SJSA1 (cell line): Measurements from ENCODE around the gene VWF. TPM values are rescaled to one million over a fixed set of nuclear protein-coding genes. Genes with fewer than 3 reads are reported as not detected.

Source experiments
- DNase-seq, 2 experiments: peaks; one replicate each; pipeline ENCODE4 v3.0.0-alpha.2; 2015 to 2020; ENCODE audit warnings: low spot score in 2 of 2, low read depth in 1 of 2
- H3K27ac ChIP-seq: fragments of 250-450 bp; sonication (Bioruptor Pico); 2 replicates; pipeline ENCODE4 v1.5.1; 2020; ENCODE audit warnings: mild to moderate bottlenecking, moderate library complexity
- H3K27me3 ChIP-seq: fragments of 250-450 bp; sonication (Bioruptor Pico); replicated peaks from 2 replicates; pipeline ENCODE4 v1.5.1; 2020; ENCODE audit warnings: mild to moderate bottlenecking, moderate library complexity
- H3K36me3 ChIP-seq: fragments of 250-450 bp; sonication (Bioruptor Pico); 2 replicates; pipeline ENCODE4 v1.5.1; 2020; ENCODE audit warnings: mild to moderate bottlenecking
- H3K4me1 ChIP-seq: fragments of 250-450 bp; sonication (Bioruptor Pico); replicated peaks from 2 replicates; pipeline ENCODE4 v1.6.1; 2021; ENCODE audit warnings: mild to moderate bottlenecking
- H3K4me3 ChIP-seq: fragments of 250-450 bp; sonication (Bioruptor Pico); 2 replicates; pipeline ENCODE4 v1.5.1; 2020; ENCODE audit warnings: mild to moderate bottlenecking
- H3K9me3 ChIP-seq: fragments of 250-450 bp; sonication (Bioruptor Pico); replicated peaks from 2 replicates; pipeline ENCODE4 v1.5.1; 2020; ENCODE audit warnings: mild to moderate bottlenecking
- total RNA-seq: library from RNA; depleted of rRNA; stranded (reverse); fragments of >200 nt; shearing (Covaris generic); gene quantifications from 2 replicates; pipeline ENCODE4 v1.2.3, GENCODE V29; 2014

The VWF gene
- total RNA-seq, 1 experiment from 2014 or later: 0.50 TPM

DNA sequence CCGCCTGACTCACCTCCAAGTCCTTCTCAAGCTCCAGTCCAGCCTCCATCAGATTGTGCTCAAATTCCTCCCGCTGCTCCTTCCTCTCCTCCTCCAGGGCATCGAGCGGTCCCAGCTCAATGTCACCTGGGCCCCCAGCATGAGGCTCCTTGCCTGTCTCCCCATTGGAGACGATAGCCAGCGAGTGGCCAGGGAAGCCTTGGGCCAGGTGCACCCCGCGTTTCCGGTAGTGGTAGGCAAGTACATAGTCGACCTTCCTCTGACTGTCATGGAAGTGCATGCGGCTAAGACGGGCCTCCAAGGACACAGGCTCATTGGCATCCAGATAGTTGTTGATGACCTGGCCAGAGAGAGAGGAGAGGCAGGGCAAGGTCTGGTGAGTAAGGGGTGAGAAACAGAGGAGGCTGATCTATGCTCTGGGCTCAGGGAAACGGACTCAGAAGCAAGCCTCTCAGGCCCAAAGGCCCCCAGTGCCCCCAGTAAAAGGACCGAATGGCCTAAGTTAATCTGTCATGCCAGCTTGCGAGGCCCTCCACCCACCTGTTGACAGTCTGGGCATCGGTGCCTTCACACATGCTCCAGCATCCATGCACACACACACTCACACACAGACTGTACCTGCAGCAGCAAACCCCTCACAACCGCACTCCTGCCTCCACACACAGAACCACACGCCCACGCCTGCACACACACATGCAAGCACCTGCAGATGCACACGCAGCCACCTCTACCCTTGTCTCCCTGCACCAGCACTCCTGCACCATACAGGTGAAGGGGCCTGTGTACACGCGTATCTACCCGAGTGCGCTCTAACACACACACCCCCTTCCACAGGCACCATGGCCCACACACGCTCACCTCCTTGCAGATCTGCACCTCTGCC lies 203.2 kb downstream of the VWF start:
- peak in 1 of 2 experiments; percentile 41 for DNase-seq
- Histone ChIP-seq H3K27me3 (peaks cover 15% of the 10 kb centered on the region), H3K36me3 (no peaks in the 10 kb centered on the region), H3K9me3 (no peaks in the 10 kb centered on the region), H3K4me3 (no peak overlapping the region), H3K4me1 (no peaks in the 10 kb centered on the region), H3K27ac (no peak overlapping the region)

DNA sequence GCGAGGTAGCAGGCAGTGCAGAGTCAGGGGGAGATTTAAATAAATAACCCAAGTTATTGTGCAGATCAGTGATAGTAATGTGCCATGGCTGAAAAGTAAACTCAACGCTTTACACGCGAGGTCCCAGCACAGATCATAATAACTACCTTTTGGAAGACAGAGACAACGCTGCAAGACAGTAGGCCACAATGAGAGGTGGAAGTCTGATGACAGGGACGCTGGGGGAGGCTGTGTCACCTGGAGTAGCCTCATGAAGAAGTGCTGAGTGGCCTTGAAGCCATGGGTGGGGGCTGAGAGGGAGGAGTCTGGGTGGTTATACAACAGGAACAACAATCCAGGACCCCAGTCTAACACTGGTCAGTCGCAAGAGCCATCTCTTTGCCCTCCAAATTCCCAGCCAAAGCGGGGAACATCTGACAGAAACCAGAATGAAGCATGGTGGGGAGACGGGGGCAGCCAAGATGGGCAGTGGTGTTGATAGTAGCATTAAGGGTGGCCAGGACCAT lies 207.6 kb downstream of the VWF start:
- Histone ChIP-seq H3K27ac (no peak overlapping the region), H3K27me3 (peaks cover 15% of the 10 kb centered on the region), H3K9me3 (no peaks in the 10 kb centered on the region), H3K4me1 (no peaks in the 10 kb centered on the region), H3K36me3 (no peaks in the 10 kb centered on the region), H3K4me3 (no peak overlapping the region)
- no peak for DNase-seq

DNA sequence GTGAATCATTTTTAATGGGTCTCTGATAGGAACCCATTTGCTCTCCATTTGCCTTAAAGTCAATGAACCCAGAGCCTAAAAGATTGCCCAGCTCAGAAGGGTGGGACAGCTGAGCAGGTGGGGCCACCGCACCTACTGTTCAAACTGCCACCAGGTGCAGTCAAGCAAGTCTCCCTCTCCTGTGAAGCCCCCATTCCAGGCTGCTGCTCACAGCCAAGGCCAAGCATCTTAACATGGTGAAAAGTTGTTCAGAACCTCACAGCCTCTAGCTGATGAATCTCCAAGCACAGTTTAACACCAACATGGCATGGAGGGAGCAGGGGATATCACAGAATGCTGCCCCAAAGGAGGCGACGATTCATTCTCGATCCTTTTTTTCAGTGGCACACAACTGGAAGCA lies 209.0 kb downstream of the VWF start:
- Histone ChIP-seq H3K9me3 (no peaks in the 10 kb centered on the region), H3K27me3 (peaks cover 20% of the 10 kb centered on the region), H3K4me1 (no peaks in the 10 kb centered on the region), H3K4me3 (no peak overlapping the region), H3K27ac (no peak overlapping the region), H3K36me3 (no peaks in the 10 kb centered on the region)
- no peak for DNase-seq

DNA sequence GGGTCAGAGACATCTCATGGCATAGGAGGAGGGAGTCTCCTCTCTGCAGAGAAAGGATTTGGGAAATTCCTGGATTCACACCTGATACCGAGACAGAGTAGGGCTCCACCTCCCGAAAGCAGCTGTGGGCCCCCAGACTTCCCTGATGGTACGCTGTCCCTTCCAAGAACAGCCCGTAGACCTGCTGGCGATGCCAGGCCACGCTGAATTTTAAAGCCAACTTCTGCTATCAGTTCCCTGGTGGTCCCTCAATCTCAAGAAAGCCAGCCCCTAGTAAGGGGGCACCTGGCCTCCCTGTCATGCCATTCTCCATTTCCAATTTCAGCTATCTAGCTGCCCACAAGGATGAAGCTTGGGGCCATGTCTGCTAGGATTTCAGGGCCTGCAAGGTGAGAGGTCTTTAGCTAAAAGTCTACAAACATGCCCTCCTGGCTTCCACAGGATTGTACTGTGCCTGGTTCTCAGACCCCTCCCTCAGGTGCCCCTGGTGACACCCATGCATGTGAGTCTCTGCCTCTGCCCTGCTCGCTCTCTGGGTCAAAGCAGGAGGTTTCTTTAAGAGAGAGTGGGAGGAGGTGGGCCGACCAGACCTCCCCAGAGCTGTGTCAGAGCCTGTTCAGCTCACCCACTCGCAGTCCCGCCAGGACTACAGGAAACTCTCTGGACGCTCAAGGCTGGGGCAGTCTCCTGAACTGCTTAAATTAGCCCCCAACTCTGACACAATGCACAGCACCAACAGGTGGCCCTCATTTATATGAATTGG lies 209.9 kb downstream of the VWF start:
- H3K4me1 ChIP-seq: no peaks in the 10 kb centered on the region
- no peaks in the 10 kb centered on the region for H3K36me3 ChIP-seq
- no peak for DNase-seq
- peaks cover 20% of the 10 kb centered on the region for H3K27me3 ChIP-seq
- H3K4me3 ChIP-seq: no peak overlapping the region
- no peak overlapping the region for H3K27ac ChIP-seq
- no peaks in the 10 kb centered on the region for H3K9me3 ChIP-seq

DNA sequence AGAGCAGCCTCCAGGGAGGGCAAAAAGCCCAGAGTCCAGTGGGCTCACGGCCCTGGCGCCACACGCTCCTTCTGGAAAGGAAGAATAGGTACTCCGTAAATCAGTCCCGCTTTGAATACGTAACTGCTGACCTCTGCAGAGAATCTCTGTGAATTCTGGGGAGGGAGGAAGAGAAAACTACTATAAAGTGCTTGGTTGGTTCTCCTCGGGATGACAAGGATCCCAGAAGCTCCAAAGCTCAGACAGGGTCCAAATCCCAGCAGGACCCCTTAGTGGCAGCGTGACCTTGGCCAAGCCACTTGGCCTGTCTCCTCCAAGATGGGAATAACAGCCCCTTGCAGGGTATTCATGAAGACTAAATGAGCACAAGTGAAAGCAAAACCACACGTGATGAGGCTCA lies 211.1 kb downstream of the VWF start:
- peaks cover 20% of the 10 kb centered on the region for H3K27me3 ChIP-seq
- H3K9me3 ChIP-seq: no peaks in the 10 kb centered on the region
- DNase-seq: no peak
- H3K4me3 ChIP-seq: no peak overlapping the region
- H3K27ac ChIP-seq: no peak overlapping the region
- H3K4me1 ChIP-seq: no peaks in the 10 kb centered on the region
- no peaks in the 10 kb centered on the region for H3K36me3 ChIP-seq

GRCh38 chr12:5912437-5913334 lies 211.8 kb downstream of the VWF start:
- H3K4me1 ChIP-seq: no peaks in the 10 kb centered on the region
- H3K4me3 ChIP-seq: no peak overlapping the region
- peaks cover 20% of the 10 kb centered on the region for H3K27me3 ChIP-seq
- no peak for DNase-seq
- no peaks in the 10 kb centered on the region for H3K36me3 ChIP-seq
- H3K27ac ChIP-seq: no peak overlapping the region
- no peaks in the 10 kb centered on the region for H3K9me3 ChIP-seq

DNA sequence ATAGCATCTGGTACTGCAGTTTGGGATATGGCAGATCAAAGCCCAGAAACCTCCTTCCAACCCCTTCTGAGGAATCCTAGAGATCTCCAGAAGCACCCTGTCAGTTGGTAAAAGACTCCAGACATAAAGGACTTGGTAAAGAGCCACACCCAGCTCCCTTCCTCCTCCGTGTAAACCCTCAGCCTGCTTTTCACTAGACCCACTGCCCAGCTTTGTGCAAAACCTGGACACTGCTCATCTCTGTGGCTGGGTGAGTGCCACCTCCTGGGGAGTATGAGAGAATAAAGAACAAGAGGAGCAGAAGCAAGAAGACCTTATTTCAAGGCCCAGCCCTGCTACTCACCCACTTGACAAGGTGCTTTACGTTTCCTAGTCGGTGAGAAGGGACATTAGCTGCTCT lies 212.5 kb downstream of the VWF start:
- H3K4me1 ChIP-seq: no peaks in the 10 kb centered on the region
- peaks cover 20% of the 10 kb centered on the region for H3K27me3 ChIP-seq
- no peaks in the 10 kb centered on the region for H3K9me3 ChIP-seq
- no peak for DNase-seq
- H3K4me3 ChIP-seq: no peak overlapping the region
- no peaks in the 10 kb centered on the region for H3K36me3 ChIP-seq
- H3K27ac ChIP-seq: no peak overlapping the region

- no peaks in the 10 kb centered on the region for H3K9me3 ChIP-seq
- no peaks in the 10 kb centered on the region for H3K36me3 ChIP-seq
- no peak for DNase-seq
- no peak overlapping the region for H3K27ac ChIP-seq
- H3K4me3 ChIP-seq: no peak overlapping the region
- peaks cover 20% of the 10 kb centered on the region for H3K27me3 ChIP-seq
- no peaks in the 10 kb centered on the region for H3K4me1 ChIP-seq
Measured at GRCh38 chr12:5910790-5911548, 213.5 kb downstream of the VWF start.

DNA sequence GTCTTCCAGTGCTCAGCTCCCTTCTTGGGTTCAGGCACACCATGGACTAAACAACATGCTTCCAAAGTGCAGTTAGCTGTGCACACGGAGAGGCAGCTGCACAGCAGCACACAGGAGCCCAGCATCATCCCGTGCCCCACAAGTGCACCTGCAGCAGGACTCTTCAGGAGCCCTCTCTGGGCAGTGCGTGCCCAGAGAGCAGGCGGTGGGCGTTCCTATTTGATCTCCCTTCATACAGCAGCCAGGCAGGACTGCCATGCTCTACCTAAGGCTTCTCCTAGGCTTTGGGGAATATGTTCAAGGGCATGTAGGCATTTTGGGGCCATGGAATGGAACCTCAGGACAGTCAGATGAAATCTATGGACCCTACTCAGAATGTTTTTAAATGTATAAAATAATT lies 214.9 kb downstream of the VWF start:
- Histone ChIP-seq H3K36me3 (no peaks in the 10 kb centered on the region), H3K9me3 (no peaks in the 10 kb centered on the region), H3K27me3 (peaks cover 15% of the 10 kb centered on the region), H3K27ac (no peak overlapping the region), H3K4me1 (no peaks in the 10 kb centered on the region), H3K4me3 (no peak overlapping the region)
- peak in 1 of 2 experiments; percentile 21 for DNase-seq

GRCh38 chr12:5908251-5908650 lies 216.2 kb downstream of the VWF start:
- Histone ChIP-seq H3K4me1 (no peaks in the 10 kb centered on the region), H3K36me3 (no peaks in the 10 kb centered on the region), H3K27me3 (peaks cover 9% of the 10 kb centered on the region; the same call in 1 of the 2 replicates), H3K9me3 (no peaks in the 10 kb centered on the region), H3K27ac (no peak overlapping the region), H3K4me3 (no peak overlapping the region)
- peak in 1 of 2 experiments; percentile 17 for DNase-seq

DNA sequence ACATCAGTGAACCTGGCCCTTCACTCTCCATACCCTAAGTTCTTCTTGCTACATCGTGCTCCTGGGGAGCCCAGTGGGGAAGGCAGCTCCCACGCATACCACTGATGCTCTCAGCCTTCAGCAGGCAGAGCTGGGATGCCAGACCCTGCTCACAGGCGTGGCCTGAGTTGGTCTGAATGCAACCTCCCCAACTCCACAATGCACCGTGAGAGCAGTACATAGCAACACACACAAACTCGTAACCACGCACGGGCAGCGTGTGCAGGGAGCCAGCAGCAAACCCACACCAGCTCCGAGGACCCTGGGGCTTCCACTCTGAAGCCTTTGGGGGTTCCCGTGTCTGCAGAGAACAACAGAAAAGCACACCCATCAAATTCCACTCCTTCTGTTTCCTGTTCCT lies 216.7 kb downstream of the VWF start:
- Histone ChIP-seq H3K27me3 (peaks cover 6% of the 10 kb centered on the region; the same call in 1 of the 2 replicates), H3K9me3 (no peaks in the 10 kb centered on the region), H3K4me3 (no peak overlapping the region), H3K36me3 (no peaks in the 10 kb centered on the region), H3K27ac (no peak overlapping the region), H3K4me1 (no peaks in the 10 kb centered on the region)
- DNase-seq: peak in 1 of 2 experiments; percentile 21

GRCh38 chr12:5905757-5906156 lies 218.7 kb downstream of the VWF start:
- H3K27ac ChIP-seq: no peak overlapping the region
- H3K9me3 ChIP-seq: no peaks in the 10 kb centered on the region
- no peaks in the 10 kb centered on the region for H3K27me3 ChIP-seq
- no peaks in the 10 kb centered on the region for H3K4me1 ChIP-seq
- DNase-seq: peak in 1 of 2 experiments; percentile 17
- no peaks in the 10 kb centered on the region for H3K36me3 ChIP-seq
- no peak overlapping the region for H3K4me3 ChIP-seq

- Histone ChIP-seq H3K27ac (no peak overlapping the region), H3K27me3 (no peaks in the 10 kb centered on the region)
Measured at GRCh38 chr12:5904969-5905368, 219.5 kb downstream of the VWF start.

More at GRCh38 chr12:5904969-5905368, 219.5 kb downstream of the VWF start:
- no peaks in the 10 kb centered on the region for H3K4me1 ChIP-seq
- no peak for DNase-seq
- no peaks in the 10 kb centered on the region for H3K36me3 ChIP-seq
- no peaks in the 10 kb centered on the region for H3K9me3 ChIP-seq
- no peak overlapping the region for H3K4me3 ChIP-seq
